Spleen (tissue), 7 donors: ENCODE measurements around the gene CYGB.

Experiments used
- POLR2A ChIP-seq, 3 donors: fragments of 450-650 bp; IDR thresholded peaks; one replicate each; pipeline ENCODE4 v1.5.1; 2017; ENCODE audit warnings: antibody characterized with exemption in 3 of 3, mild to moderate bottlenecking in 1 of 3
- TF ChIP-seq, protein P1 (sequence below), 11 experiments: fragments of 200-600 bp in 7 of 11; fragments of 450-650 bp in 4 of 11; sonication (generic) in 4 of 11; IDR thresholded peaks in 8 of 11; conservative IDR thresholded peaks in 3 of 11; 1 replicate in 7 of 11; 2 replicates in 4 of 11; pipeline versions ENCODE4 v1.4.0 to v1.8.0; 2016 to 2021; ENCODE audit warnings: antibody characterized with exemption in 11 of 11, inconsistent platforms in 4 of 11, mild to moderate bottlenecking in 1 of 11
- donor health status: DM: no; HTN: no; CAD: no; lungs with moderate emphysema.
- donor health status: DM: no; HTN: no; CAD: no.
- donor health status: DM: no; HTN: no; CAD: no.

DNA sequence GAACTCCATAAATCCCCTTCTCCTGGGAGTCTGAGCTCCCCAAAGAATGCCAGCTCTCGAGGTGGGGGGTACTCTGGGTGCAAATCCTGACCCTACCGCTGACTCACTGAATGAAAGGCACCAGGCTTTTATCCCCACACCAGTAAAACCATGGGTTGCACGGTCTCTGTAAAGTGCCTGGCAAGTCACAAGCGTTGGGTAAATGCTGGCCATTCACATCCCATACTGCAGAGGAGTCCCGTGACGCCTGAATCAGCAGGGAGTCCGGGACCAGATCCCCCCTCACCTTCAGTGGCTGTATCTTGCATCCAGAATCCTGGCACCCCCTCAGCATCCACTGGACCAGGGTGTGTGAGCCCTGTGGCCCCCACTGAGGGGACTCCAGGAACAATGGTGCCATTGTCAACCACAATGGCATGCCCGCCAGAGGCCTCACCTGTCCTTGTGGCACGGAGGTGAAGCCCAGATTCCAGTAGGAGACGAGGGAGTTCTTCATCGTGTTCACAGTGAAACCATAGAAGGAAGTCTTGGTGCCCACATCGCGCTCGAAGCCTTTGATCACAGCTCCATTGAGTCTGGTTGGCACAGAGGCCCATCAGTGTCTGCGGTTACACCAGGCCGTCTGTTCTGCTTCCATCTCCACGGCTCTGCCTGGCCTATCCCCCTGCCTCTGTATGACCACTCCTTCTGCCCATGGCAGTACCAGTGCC is 34.8 kb upstream of the CYGB start:
- TF ChIP-seq, protein P1, sequence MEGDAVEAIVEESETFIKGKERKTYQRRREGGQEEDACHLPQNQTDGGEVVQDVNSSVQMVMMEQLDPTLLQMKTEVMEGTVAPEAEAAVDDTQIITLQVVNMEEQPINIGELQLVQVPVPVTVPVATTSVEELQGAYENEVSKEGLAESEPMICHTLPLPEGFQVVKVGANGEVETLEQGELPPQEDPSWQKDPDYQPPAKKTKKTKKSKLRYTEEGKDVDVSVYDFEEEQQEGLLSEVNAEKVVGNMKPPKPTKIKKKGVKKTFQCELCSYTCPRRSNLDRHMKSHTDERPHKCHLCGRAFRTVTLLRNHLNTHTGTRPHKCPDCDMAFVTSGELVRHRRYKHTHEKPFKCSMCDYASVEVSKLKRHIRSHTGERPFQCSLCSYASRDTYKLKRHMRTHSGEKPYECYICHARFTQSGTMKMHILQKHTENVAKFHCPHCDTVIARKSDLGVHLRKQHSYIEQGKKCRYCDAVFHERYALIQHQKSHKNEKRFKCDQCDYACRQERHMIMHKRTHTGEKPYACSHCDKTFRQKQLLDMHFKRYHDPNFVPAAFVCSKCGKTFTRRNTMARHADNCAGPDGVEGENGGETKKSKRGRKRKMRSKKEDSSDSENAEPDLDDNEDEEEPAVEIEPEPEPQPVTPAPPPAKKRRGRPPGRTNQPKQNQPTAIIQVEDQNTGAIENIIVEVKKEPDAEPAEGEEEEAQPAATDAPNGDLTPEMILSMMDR (IDR thresholded peaks at IDR 0.05 in 8 of 11, conservative IDR thresholded peaks at IDR 0.05 in 3 of 11): no peak
- TF ChIP-seq POLR2A (IDR thresholded peaks at IDR 0.05): no peak
